NCI-H526 (cell line): Measurements from ENCODE around the gene PKNOX2.
A peak's percentile ranks its signal among the peaks of the same experiment; 100 is the strongest.
"Not testable (repeated sequence)": the region's sequence is repeated elsewhere in the genome, so short reads cannot be mapped to it uniquely, and the experiment has no call there.

ENCODE experiments used
- DNase-seq, 2 experiments: peaks; one replicate each; lab custom pipeline; 2025; lab: John Stamatoyannopoulos, UW

Gene PKNOX2

GRCh38 chr11:125202977-125203376 is 38.4 kb downstream of the PKNOX2 start:
- DNase-seq = no peak

- no peak for DNase-seq
Observed at GRCh38 chr11:125207866-125208425, 43.4 kb downstream of the PKNOX2 start.

GRCh38 chr11:125210066-125210465 is 45.5 kb downstream of the PKNOX2 start:
- DNase-seq = no peak

- peak in 1 of 2 experiments; percentile 23 for DNase-seq
Observed at GRCh38 chr11:125211191-125211947, 46.8 kb downstream of the PKNOX2 start.

GRCh38 chr11:125211948-125212340 is 47.4 kb downstream of the PKNOX2 start:
- DNase-seq = no peak

- DNase-seq = no peak
Observed at GRCh38 chr11:125214601-125215565, 50.3 kb downstream of the PKNOX2 start.

- no peak for DNase-seq
Observed at GRCh38 chr11:125215976-125216375, 51.4 kb downstream of the PKNOX2 start.

GRCh38 chr11:125218336-125218735 is 53.8 kb downstream of the PKNOX2 start:
- DNase-seq = no peak

GRCh38 chr11:125221461-125221860 is 56.9 kb downstream of the PKNOX2 start:
- no peak for DNase-seq

GRCh38 chr11:125222494-125222893 is 57.9 kb downstream of the PKNOX2 start:
- DNase-seq = no peak

- DNase-seq = not testable (repeated sequence)
Observed at GRCh38 chr11:125223161-125223560, 58.6 kb downstream of the PKNOX2 start.

GRCh38 chr11:125223901-125224361 is 59.4 kb downstream of the PKNOX2 start:
- no peak for DNase-seq

- DNase-seq = peak; percentile 20 to 57
Observed at GRCh38 chr11:125224391-125225021, 60.0 kb downstream of the PKNOX2 start.

GRCh38 chr11:125225401-125225800 is 60.9 kb downstream of the PKNOX2 start:
- DNase-seq = no peak

GRCh38 chr11:125226031-125226430 is 61.5 kb downstream of the PKNOX2 start:
- no peak for DNase-seq

GRCh38 chr11:125226706-125227105 is 62.2 kb downstream of the PKNOX2 start:
- DNase-seq = no peak

- no peak for DNase-seq
Observed at GRCh38 chr11:125227151-125227550, 62.6 kb downstream of the PKNOX2 start.

GRCh38 chr11:125228445-125228844 is 63.9 kb downstream of the PKNOX2 start:
- DNase-seq = peak; percentile 21 to 60

GRCh38 chr11:125228993-125229392 is 64.4 kb downstream of the PKNOX2 start:
- DNase-seq = no peak

- no peak for DNase-seq
Observed at GRCh38 chr11:125229916-125230315, 65.4 kb downstream of the PKNOX2 start.

- no peak for DNase-seq
Observed at GRCh38 chr11:125233116-125233515, 68.6 kb downstream of the PKNOX2 start.

GRCh38 chr11:125233736-125234275 is 69.3 kb downstream of the PKNOX2 start:
- no peak for DNase-seq
